GM12878 (cell line): ENCODE results near the gene ISG15. TPM values are rescaled to one million over a fixed set of nuclear protein-coding genes. Genes with fewer than 3 reads are reported as not detected.

Source experiments
- ATAC-seq: fragments of 200-7000 bp; cut with Tn5 transposase; 3 replicates; pipeline ENCODE4 v1.9.1; 2020; ENCODE audit warnings: mild to moderate bottlenecking, moderate library complexity
- BruUV-seq: library from RNA; stranded (reverse); fragments of 400-500 nt; replicated peaks from 2 replicates; lab custom pipeline; 2021; lab: Mats Ljungman, UMichigan
- CTCF ChIA-PET: fragments of 300-600 bp; sonication (Branson Sonifier 250); formaldehyde crosslinking; extraction: SDS; loops from one replicate; lab custom pipeline; 2021; ENCODE audit warnings: inconsistent platforms; lab: Yijun Ruan, JAX
- POLR2A ChIA-PET: fragments of 350-600 bp; formaldehyde crosslinking; extraction: SDS; loops from one replicate; lab custom pipeline; 2021; ENCODE audit warnings: inconsistent platforms; lab: Charles Lee
- RAD21 ChIA-PET: fragments of 300-600 bp; sonication (Branson Sonifier 250); formaldehyde crosslinking; loops from one replicate; lab custom pipeline; 2023; ENCODE audit warnings: antibody characterized with exemption; ENCODE audit not compliant: unreplicated experiment; lab: Charles Lee
- SMC1A ChIA-PET: fragments of 300-600 bp; sonication (Branson Sonifier 250); formaldehyde crosslinking; loops from one replicate; lab custom pipeline; 2023; ENCODE audit not compliant: unreplicated experiment, uncharacterized antibody; lab: Charles Lee
- DNase-seq: peaks from one replicate; pipeline ENCODE4 v3.0.0-alpha.2; 2011; ENCODE audit warnings: low read depth, low spot score
- FAIRE-seq: peaks from 3 replicates; lab custom pipeline; 2011; peaks lifted over from hg19 to GRCh38; lab: Jason Lieb, UNC
- H2AFZ ChIP-seq: 2 replicates; pipeline ENCODE4 v1.6.0; 2011; ENCODE audit warnings: low read depth, low read length, control low read depth; ENCODE audit not compliant: control insufficient read depth
- H3K27ac ChIP-seq: 2 replicates; pipeline ENCODE4 v1.5.1; 2011; ENCODE audit warnings: control low read depth; ENCODE audit not compliant: control insufficient read depth, insufficient read depth
- H3K27me3 ChIP-seq, 2 experiments: replicated peaks in 1 of 2; 2 replicates each; pipeline versions ENCODE4 v1.6.0 to v1.6.1; 2011; ENCODE audit warnings: low read length in 1 of 2; ENCODE audit not compliant: control insufficient read depth in 2 of 2, insufficient read depth in 2 of 2
- H3K36me3 ChIP-seq, 2 experiments: 2 replicates each; pipeline ENCODE4 v1.5.1; 2011; ENCODE audit warnings: low read length in 1 of 2; ENCODE audit not compliant: control insufficient read depth in 2 of 2, insufficient read depth in 2 of 2
- H3K4me1 ChIP-seq: 2 replicates; pipeline ENCODE4 v1.6.1; 2011; ENCODE audit warnings: mild to moderate bottlenecking, low read length, moderate library complexity, mixed read lengths; ENCODE audit not compliant: control insufficient read depth, insufficient read depth
- H3K4me2 ChIP-seq: 2 replicates; pipeline ENCODE4 v1.6.0; 2011; ENCODE audit warnings: control low read depth; ENCODE audit not compliant: control insufficient read depth, insufficient read depth
- H3K4me3 ChIP-seq: fragments of 200-600 bp; sonication (generic); 2 replicates; pipeline ENCODE4 v1.5.1; 2016
- H3K79me2 ChIP-seq: 2 replicates; pipeline ENCODE4 v1.6.0; 2011; ENCODE audit warnings: low read length; ENCODE audit not compliant: control insufficient read depth, insufficient read depth
- H3K9ac ChIP-seq: 2 replicates; pipeline ENCODE4 v1.8.0; 2011; ENCODE audit warnings: low read length, control low read depth, mixed read lengths; ENCODE audit not compliant: control insufficient read depth, insufficient read depth
- H3K9me3 ChIP-seq: replicated peaks from 3 replicates; pipeline ENCODE4 v1.5.1; 2011; ENCODE audit warnings: mild to moderate bottlenecking, low read length; ENCODE audit not compliant: control insufficient read depth, insufficient read depth
- H4K20me1 ChIP-seq: 2 replicates; pipeline ENCODE4 v1.6.0; 2011; ENCODE audit not compliant: control insufficient read depth, insufficient read depth
- CREB1 ChIP-seq: IDR thresholded peaks from 2 replicates; pipeline ENCODE4 v1.6.1; 2012; ENCODE audit warnings: low read depth, mild to moderate bottlenecking, inconsistent platforms
- SUPT20H ChIP-seq: IDR thresholded peaks from 2 replicates; pipeline ENCODE4 v1.6.1; 2011; ENCODE audit warnings: low read depth, mild to moderate bottlenecking, low read length, moderate library complexity, borderline replicate concordance; ENCODE audit not compliant: control insufficient read depth
- WGBS: methylation state at CpG from one replicate; pipeline ENCODE4 v1.1.6; 2016; ENCODE audit warnings: low lambda C conversion rate; ENCODE audit not compliant: insufficient replicate concordance, insufficient coverage; ENCODE audit errors: missing lambda C conversion rate; 5-methylcytosine and 5-hydroxymethylcytosine counted together
- in situ Hi-C: fragments of 300-500 bp; cut with MboI; formaldehyde crosslinking; loops from 9 replicates; pipeline ENCODE4 v1.14.3; 2018; ENCODE audit warnings: mixed read lengths
- intact Hi-C: fragments of 100-400 bp; cut with micrococcal nuclease; formaldehyde crosslinking; loops from one replicate; pipeline ENCODE4 v1.14.2; 2022; ENCODE audit not compliant: unreplicated experiment
- polyA plus RNA-seq, 11 experiments: library from polyadenylated mRNA; depleted of rRNA in 4 of 11; unstranded in 6 of 11; stranded (reverse) in 5 of 11; fragments of >200 nt; fragmentation: Nextera tagmentation in 4 of 11; fragmentation: Illumina TruSeq in 1 of 11; extraction: Ambion mirVana in 4 of 11; extraction: Trizol in 1 of 11; gene quantifications; 1 replicate in 1 of 11; 2 replicates in 10 of 11; pipeline versions ENCODE4 v1.2.1 to v1.2.3, GENCODE V29; 2011 to 2016; ENCODE audit warnings: inconsistent platforms in 2 of 11, missing spikeins in 2 of 11, low read depth in 1 of 11
- total RNA-seq, 4 experiments: library from RNA; depleted of rRNA in 3 of 4; stranded (reverse); fragments of >200 nt in 3 of 4; fragmentation: Illumina TruSeq in 1 of 4; extraction: Trizol in 1 of 4; gene quantifications; 2 replicates each; pipeline versions ENCODE4 v1.2.1 to v1.2.3, GENCODE V29; 2013 to 2021
- TF ChIP-seq, protein P1 (sequence below): fragments of 450-650 bp; formaldehyde crosslinking; IDR thresholded peaks from 2 replicates; pipeline ENCODE4 v1.4.0; 2020; ENCODE audit warnings: mild to moderate bottlenecking, moderate library complexity

The ISG15 gene
- total and polyA plus RNA-seq, 10 of the 15 experiments (the other 5 are each of a cell fraction or from before 2014, with no cell fraction given): 7.8 to 384 (median 274) TPM

DNA sequence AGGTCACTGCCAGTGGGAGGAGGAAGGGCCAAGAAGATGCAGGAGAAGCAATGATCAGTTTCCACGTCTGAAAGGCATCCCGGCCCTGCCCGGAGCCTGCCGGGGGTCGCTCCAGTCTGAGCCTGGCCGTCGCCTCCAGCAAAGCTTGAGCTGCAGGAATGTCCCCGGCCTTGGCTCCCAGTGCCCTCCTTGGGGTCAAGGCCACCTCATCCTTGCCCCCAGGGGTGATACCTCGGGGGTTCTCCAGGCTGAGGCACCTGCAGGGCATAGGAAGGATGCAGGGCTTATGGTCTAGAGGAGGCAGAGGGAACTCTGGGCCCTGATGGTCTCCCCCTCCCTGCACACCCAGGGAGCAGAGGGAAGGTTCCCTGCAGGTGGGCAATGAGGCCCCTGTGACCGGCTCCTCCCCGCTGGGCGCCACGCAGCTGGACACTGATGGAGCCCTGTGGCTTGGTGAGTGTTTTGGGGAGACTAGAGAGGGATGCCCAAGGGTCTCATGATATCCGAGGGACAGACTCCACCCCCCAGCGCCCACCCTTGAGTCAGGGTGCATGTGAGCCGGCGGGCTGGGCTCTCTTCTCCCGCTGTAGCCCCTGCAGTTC, 40.9 kb downstream of the ISG15 start:
- ChIA-PET CTCF (no interaction called here), POLR2A (no interaction called here), SMC1A (no interaction called here), RAD21 (no interaction called here)
- H3K4me3 ChIP-seq: no peak overlapping the region
- no peak for FAIRE-seq
- H3K79me2 ChIP-seq: no peaks in the 10 kb centered on the region
- H3K4me1 ChIP-seq: peaks cover 14% of the 10 kb centered on the region
- WGBS: 82% methylated on average over 18 of the region's 18 CpGs
- no peak for DNase-seq
- BruUV-seq: no TSS peak
- no peak for ATAC-seq
- H3K27me3 ChIP-seq: no peaks in the 10 kb centered on the region
- no peak overlapping the region for H2AFZ ChIP-seq
- H3K36me3 ChIP-seq: peaks cover 3 to 9% of the 10 kb centered on the region in 2 experiments; a peak in 3 of 4 replicates
- intact Hi-C loops: no loop called here
- H3K9me3 ChIP-seq: no peaks in the 10 kb centered on the region
- no peaks in the 10 kb centered on the region for H4K20me1 ChIP-seq
- H3K9ac ChIP-seq: no peak overlapping the region
- no peak overlapping the region for H3K4me2 ChIP-seq
- TF ChIP-seq CREB1 (no peak), SUPT20H (no peak)
- TF ChIP-seq, protein P1, sequence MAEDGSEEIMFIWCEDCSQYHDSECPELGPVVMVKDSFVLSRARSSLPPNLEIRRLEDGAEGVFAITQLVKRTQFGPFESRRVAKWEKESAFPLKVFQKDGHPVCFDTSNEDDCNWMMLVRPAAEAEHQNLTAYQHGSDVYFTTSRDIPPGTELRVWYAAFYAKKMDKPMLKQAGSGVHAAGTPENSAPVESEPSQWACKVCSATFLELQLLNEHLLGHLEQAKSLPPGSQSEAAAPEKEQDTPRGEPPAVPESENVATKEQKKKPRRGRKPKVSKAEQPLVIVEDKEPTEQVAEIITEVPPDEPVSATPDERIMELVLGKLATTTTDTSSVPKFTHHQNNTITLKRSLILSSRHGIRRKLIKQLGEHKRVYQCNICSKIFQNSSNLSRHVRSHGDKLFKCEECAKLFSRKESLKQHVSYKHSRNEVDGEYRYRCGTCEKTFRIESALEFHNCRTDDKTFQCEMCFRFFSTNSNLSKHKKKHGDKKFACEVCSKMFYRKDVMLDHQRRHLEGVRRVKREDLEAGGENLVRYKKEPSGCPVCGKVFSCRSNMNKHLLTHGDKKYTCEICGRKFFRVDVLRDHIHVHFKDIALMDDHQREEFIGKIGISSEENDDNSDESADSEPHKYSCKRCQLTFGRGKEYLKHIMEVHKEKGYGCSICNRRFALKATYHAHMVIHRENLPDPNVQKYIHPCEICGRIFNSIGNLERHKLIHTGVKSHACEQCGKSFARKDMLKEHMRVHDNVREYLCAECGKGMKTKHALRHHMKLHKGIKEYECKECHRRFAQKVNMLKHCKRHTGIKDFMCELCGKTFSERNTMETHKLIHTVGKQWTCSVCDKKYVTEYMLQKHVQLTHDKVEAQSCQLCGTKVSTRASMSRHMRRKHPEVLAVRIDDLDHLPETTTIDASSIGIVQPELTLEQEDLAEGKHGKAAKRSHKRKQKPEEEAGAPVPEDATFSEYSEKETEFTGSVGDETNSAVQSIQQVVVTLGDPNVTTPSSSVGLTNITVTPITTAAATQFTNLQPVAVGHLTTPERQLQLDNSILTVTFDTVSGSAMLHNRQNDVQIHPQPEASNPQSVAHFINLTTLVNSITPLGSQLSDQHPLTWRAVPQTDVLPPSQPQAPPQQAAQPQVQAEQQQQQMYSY (CRISPR knock-in tag): no peak
- in situ Hi-C loops: loop anchor here (5.0 kb wide), 1 partner anchor 48 kb away; no protein-coding TSS in a partner anchor
- H3K27ac ChIP-seq: no peak overlapping the region
